Epidermal melanocyte (primary cell): ENCODE results near the gene CAMK1D.
"Not testable (repeated sequence)": the region's sequence is repeated elsewhere in the genome, so short reads cannot be mapped to it uniquely, and the experiment has no call there.

ENCODE experiments used
- DNase-seq: peaks from one replicate; pipeline ENCODE4 v3.0.0; 2011; ENCODE audit warnings: low spot score; ENCODE audit not compliant: insufficient read length

CAMK1D gene

GRCh38 chr10:12717981-12718707 lies 368.8 kb downstream of the CAMK1D start:
- no peak for DNase-seq

GRCh38 chr10:12719365-12719764 lies 370.0 kb downstream of the CAMK1D start:
- DNase-seq = no peak

GRCh38 chr10:12720217-12720981 lies 371.1 kb downstream of the CAMK1D start:
- DNase-seq = no peak

- DNase-seq = no peak
These were observed 372.0 kb downstream of the CAMK1D start for GRCh38 chr10:12721334-12721733.

- no peak for DNase-seq
These were observed 373.9 kb downstream of the CAMK1D start for GRCh38 chr10:12723220-12723619.

- DNase-seq = no peak
These were observed 375.6 kb downstream of the CAMK1D start for GRCh38 chr10:12724807-12725579.

- DNase-seq = not testable (repeated sequence)
These were observed 376.2 kb downstream of the CAMK1D start for GRCh38 chr10:12725580-12725888.

GRCh38 chr10:12726971-12727831 lies 377.9 kb downstream of the CAMK1D start:
- DNase-seq = no peak

GRCh38 chr10:12727832-12728215 lies 378.5 kb downstream of the CAMK1D start:
- DNase-seq = no peak

GRCh38 chr10:12728494-12728893 lies 379.1 kb downstream of the CAMK1D start:
- no peak for DNase-seq

- no peak for DNase-seq
These were observed 380.5 kb downstream of the CAMK1D start for GRCh38 chr10:12729885-12730284.

GRCh38 chr10:12730809-12731519 lies 381.6 kb downstream of the CAMK1D start:
- DNase-seq = no peak

GRCh38 chr10:12733271-12733670 lies 383.9 kb downstream of the CAMK1D start:
- no peak for DNase-seq

- no peak for DNase-seq
These were observed 386.6 kb downstream of the CAMK1D start for GRCh38 chr10:12735843-12736462.

- DNase-seq = no peak
These were observed 391.5 kb downstream of the CAMK1D start for GRCh38 chr10:12740813-12741212.

- DNase-seq = no peak
These were observed 392.0 kb downstream of the CAMK1D start for GRCh38 chr10:12741360-12741804.

- DNase-seq = no peak
These were observed 393.4 kb downstream of the CAMK1D start for GRCh38 chr10:12742771-12743170.

GRCh38 chr10:12743466-12743865 lies 394.1 kb downstream of the CAMK1D start:
- DNase-seq = not testable (repeated sequence)

GRCh38 chr10:12743941-12744340 lies 394.6 kb downstream of the CAMK1D start:
- DNase-seq = no peak

- DNase-seq = no peak
These were observed 398.8 kb downstream of the CAMK1D start for GRCh38 chr10:12748186-12748585.
